HepG2 (cell line): ENCODE measurements around the gene CEP104. TPM values are rescaled to one million over a fixed set of nuclear protein-coding genes. Genes with fewer than 3 reads are reported as not detected.
A peak's percentile ranks its signal among the peaks of the same experiment; 100 is the strongest.

ENCODE experiments used
- ARID5B ChIP-seq: IDR thresholded peaks from 2 replicates; pipeline ENCODE4 v1.4.0; 2020; ENCODE audit warnings: mild to moderate bottlenecking, missing genetic modification reagents
- CHCHD3 ChIP-seq: sonication (generic); formaldehyde crosslinking; IDR thresholded peaks from 2 replicates; pipeline ENCODE4 v1.8.0; 2022; ENCODE audit warnings: mild to moderate bottlenecking, missing genetic modification reagents, moderate library complexity
- JUN ChIP-seq: sonication (generic); formaldehyde crosslinking; IDR thresholded peaks from 2 replicates; pipeline ENCODE4 v1.4.0; 2020; ENCODE audit warnings: mild to moderate bottlenecking, missing genetic modification reagents
- NFIB ChIP-seq: sonication (generic); formaldehyde crosslinking; IDR thresholded peaks from 2 replicates; pipeline ENCODE4 v1.9.0; 2021; ENCODE audit warnings: missing genetic modification reagents, mild to moderate bottlenecking, borderline replicate concordance
- NPAS2 ChIP-seq: sonication (generic); formaldehyde crosslinking; IDR thresholded peaks from 2 replicates; pipeline ENCODE4 v1.8.0; 2022; ENCODE audit warnings: mild to moderate bottlenecking, missing genetic modification reagents, borderline replicate concordance
- PAX8 ChIP-seq: sonication (generic); formaldehyde crosslinking; IDR thresholded peaks from 2 replicates; pipeline ENCODE4 v1.8.0; 2022; ENCODE audit warnings: mild to moderate bottlenecking, missing genetic modification reagents, borderline replicate concordance
- PAXIP1 ChIP-seq: sonication (generic); formaldehyde crosslinking; conservative IDR thresholded peaks from 2 replicates; pipeline ENCODE4 v1.4.0; 2020; ENCODE audit warnings: mild to moderate bottlenecking, missing genetic modification reagents, moderate library complexity
- RFXANK ChIP-seq: IDR thresholded peaks from 2 replicates; pipeline ENCODE4 v1.6.1; 2016
- SNRNP70 ChIP-seq: fragments of 200-400 bp; formaldehyde crosslinking; IDR thresholded peaks from 2 replicates; pipeline ENCODE4 v1.6.1; 2017; ENCODE audit warnings: mild to moderate bottlenecking, low read depth, low read length, moderate library complexity
- SRSF9 ChIP-seq: fragments of 200-400 bp; formaldehyde crosslinking; IDR thresholded peaks from 2 replicates; pipeline ENCODE4 v1.6.1; 2018; ENCODE audit warnings: borderline replicate concordance, mild to moderate bottlenecking, low read depth, low read length; ENCODE audit not compliant: insufficient read depth, poor library complexity, severe bottlenecking
- ZFP36L2 ChIP-seq: sonication (generic); formaldehyde crosslinking; IDR thresholded peaks from 2 replicates; pipeline ENCODE4 v1.4.0; 2020; ENCODE audit warnings: missing genetic modification reagents
- ZNF101 ChIP-seq: sonication (generic); formaldehyde crosslinking; IDR thresholded peaks from 2 replicates; pipeline ENCODE4 v1.4.0; 2020; ENCODE audit warnings: mild to moderate bottlenecking, low read depth, missing genetic modification reagents, borderline replicate concordance
- ZNF18 ChIP-seq: sonication (generic); formaldehyde crosslinking; IDR thresholded peaks from 2 replicates; pipeline ENCODE4 v1.8.0; 2022; ENCODE audit warnings: mild to moderate bottlenecking, missing genetic modification reagents; ENCODE audit not compliant: insufficient replicate concordance
- ZNF251 ChIP-seq: sonication (generic); formaldehyde crosslinking; IDR thresholded peaks from 2 replicates; pipeline ENCODE4 v1.9.0; 2021; ENCODE audit warnings: mild to moderate bottlenecking, missing genetic modification reagents
- ZNF296 ChIP-seq: sonication (generic); formaldehyde crosslinking; conservative IDR thresholded peaks from 2 replicates; pipeline ENCODE4 v1.5.0; 2020; ENCODE audit warnings: mild to moderate bottlenecking, missing genetic modification reagents
- ZNF3 ChIP-seq: IDR thresholded peaks from 2 replicates; pipeline ENCODE4 v1.7.0; 2017; ENCODE audit warnings: inconsistent platforms
- ZNF549 ChIP-seq: sonication (generic); formaldehyde crosslinking; IDR thresholded peaks from 2 replicates; pipeline ENCODE4 v1.5.0; 2020; ENCODE audit warnings: missing genetic modification reagents
- ZNF557 ChIP-seq: sonication (generic); formaldehyde crosslinking; IDR thresholded peaks from 2 replicates; pipeline ENCODE4 v1.4.0; 2020; ENCODE audit warnings: missing genetic modification reagents
- ZNF713 ChIP-seq: sonication (generic); formaldehyde crosslinking; IDR thresholded peaks from 2 replicates; pipeline ENCODE4 v1.4.0; 2020; ENCODE audit warnings: mild to moderate bottlenecking, missing genetic modification reagents
- ZNF784 ChIP-seq: sonication (generic); formaldehyde crosslinking; IDR thresholded peaks from 2 replicates; pipeline ENCODE4 v1.5.1; 2020; ENCODE audit warnings: missing genetic modification reagents, mild to moderate bottlenecking, borderline replicate concordance
- ZSCAN30 ChIP-seq: sonication (generic); formaldehyde crosslinking; IDR thresholded peaks from 2 replicates; pipeline ENCODE4 v1.5.0; 2020; ENCODE audit warnings: mild to moderate bottlenecking, missing genetic modification reagents
- polyA plus RNA-seq, 8 experiments: library from polyadenylated mRNA; depleted of rRNA in 3 of 8; stranded (reverse) in 7 of 8; unstranded in 1 of 8; fragments of >200 nt; fragmentation: Illumina TruSeq in 4 of 8; extraction: Trizol in 4 of 8; gene quantifications; 2 replicates each; pipeline versions ENCODE4 v1.2.1 to v1.2.3, GENCODE V29; 2011 to 2016; ENCODE audit warnings: low read depth in 4 of 8, missing spikeins in 1 of 8, mixed read lengths in 1 of 8; ENCODE audit not compliant: insufficient read depth in 1 of 8
- total RNA-seq, 5 experiments: library from RNA; depleted of rRNA; stranded (reverse); fragments of >200 nt; fragmentation: Illumina TruSeq; extraction: Trizol; gene quantifications; 2 replicates each; pipeline ENCODE4 v1.2.3, GENCODE V29; 2016; ENCODE audit warnings: low read depth in 1 of 5

Gene CEP104
- total and polyA plus RNA-seq, 2 of the 13 experiments (the other 11 are each of a cell fraction or from before 2014, with no cell fraction given) = 20.4 to 30.1 TPM

GRCh38 chr1:3773572-3774275 is 83.3 kb downstream of the CEP104 start (continued):
- TF ChIP-seq ZNF251 (CRISPR knock-in tag) (no peak), ZNF296 (CRISPR knock-in tag) (no peak), NFIB (CRISPR knock-in tag) (no peak), ZNF549 (CRISPR knock-in tag) (no peak), RFXANK (no peak), ZNF18 (CRISPR knock-in tag) (no peak), ZNF713 (no peak), PAX8 (no peak), SRSF9 (no peak), ZNF3 (CRISPR knock-in tag) (no peak), ZNF101 (CRISPR knock-in tag) (no peak), JUN (no peak), ZSCAN30 (CRISPR knock-in tag) (no peak), CHCHD3 (CRISPR knock-in tag) (no peak), SNRNP70 (no peak), ARID5B (CRISPR knock-in tag) (no peak), PAXIP1 (CRISPR knock-in tag) (no peak), ZNF784 (CRISPR knock-in tag) (peak; percentile 51; the same call in 1 of the 2 replicates), NPAS2 (CRISPR knock-in tag) (no peak), ZFP36L2 (no peak), ZNF557 (CRISPR knock-in tag) (0 out of 2 replicates have a peak, but pooled peaks have one; percentile 14)
